Lower leg skin (tissue), 4 donors: ENCODE data around the gene RARB. TPM values are rescaled to one million over a fixed set of nuclear protein-coding genes. Genes with fewer than 3 reads are reported as not detected.

Experiments
- DNase-seq, 2 donors: peaks; one replicate each; pipeline ENCODE4 v3.0.0-alpha.2; 2019; ENCODE audit warnings: low spot score in 2 of 2
- H3K4me3 ChIP-seq: fragments of 200-600 bp; sonication (generic); 2 replicates; pipeline ENCODE4 v1.5.1; 2017; ENCODE audit warnings: mild to moderate bottlenecking, low read depth; ENCODE audit not compliant: poor library complexity, severe bottlenecking
- POLR2A ChIP-seq, 2 donors: fragments of 450-650 bp; IDR thresholded peaks; one replicate each; pipeline ENCODE4 v1.6.1; 2016 to 2017; ENCODE audit warnings: antibody characterized with exemption in 2 of 2, mild to moderate bottlenecking in 1 of 2, moderate library complexity in 1 of 2
- WGBS, 2 donors: methylation state at CpG; one replicate each; pipeline ENCODE4 v1.1.5; 2018; 5-methylcytosine and 5-hydroxymethylcytosine counted together
- intact Hi-C: fragments of 100-400 bp; cut with DNase I; formaldehyde crosslinking; loops from one replicate; pipeline ENCODE4 v1.15.0; 2023; ENCODE audit warnings: low total_unique reads
- total RNA-seq, 4 donors: library from RNA; depleted of rRNA; stranded (reverse); fragments of >200 nt; gene quantifications; one replicate each; pipeline ENCODE4 v1.1.0, GENCODE V29; 2016
- TF ChIP-seq, protein P1 (sequence below), 3 donors: fragments of 450-650 bp; IDR thresholded peaks; one replicate each; pipeline ENCODE4 v1.5.1; 2016; ENCODE audit warnings: antibody characterized with exemption in 3 of 3, mild to moderate bottlenecking in 3 of 3, moderate library complexity in 2 of 3

Gene RARB
- total RNA-seq, 4 donors from 2014 or later = 0.34 to 6.5 (median 4.4) TPM; not detected in 1

GRCh38 chr3:25442486-25442885 lies 14.4 kb downstream of the RARB start:
- no peak overlapping the region for H3K4me3 ChIP-seq
- no peak for DNase-seq
- WGBS, 2 donors = 76 to 78% methylated on average over 3 of the region's 3 CpGs
- intact Hi-C loops = no loop called here
- TF ChIP-seq, protein P1, sequence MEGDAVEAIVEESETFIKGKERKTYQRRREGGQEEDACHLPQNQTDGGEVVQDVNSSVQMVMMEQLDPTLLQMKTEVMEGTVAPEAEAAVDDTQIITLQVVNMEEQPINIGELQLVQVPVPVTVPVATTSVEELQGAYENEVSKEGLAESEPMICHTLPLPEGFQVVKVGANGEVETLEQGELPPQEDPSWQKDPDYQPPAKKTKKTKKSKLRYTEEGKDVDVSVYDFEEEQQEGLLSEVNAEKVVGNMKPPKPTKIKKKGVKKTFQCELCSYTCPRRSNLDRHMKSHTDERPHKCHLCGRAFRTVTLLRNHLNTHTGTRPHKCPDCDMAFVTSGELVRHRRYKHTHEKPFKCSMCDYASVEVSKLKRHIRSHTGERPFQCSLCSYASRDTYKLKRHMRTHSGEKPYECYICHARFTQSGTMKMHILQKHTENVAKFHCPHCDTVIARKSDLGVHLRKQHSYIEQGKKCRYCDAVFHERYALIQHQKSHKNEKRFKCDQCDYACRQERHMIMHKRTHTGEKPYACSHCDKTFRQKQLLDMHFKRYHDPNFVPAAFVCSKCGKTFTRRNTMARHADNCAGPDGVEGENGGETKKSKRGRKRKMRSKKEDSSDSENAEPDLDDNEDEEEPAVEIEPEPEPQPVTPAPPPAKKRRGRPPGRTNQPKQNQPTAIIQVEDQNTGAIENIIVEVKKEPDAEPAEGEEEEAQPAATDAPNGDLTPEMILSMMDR (IDR thresholded peaks at IDR 0.05) = no peak
- no peak for TF ChIP-seq POLR2A (IDR thresholded peaks at IDR 0.05)

DNA sequence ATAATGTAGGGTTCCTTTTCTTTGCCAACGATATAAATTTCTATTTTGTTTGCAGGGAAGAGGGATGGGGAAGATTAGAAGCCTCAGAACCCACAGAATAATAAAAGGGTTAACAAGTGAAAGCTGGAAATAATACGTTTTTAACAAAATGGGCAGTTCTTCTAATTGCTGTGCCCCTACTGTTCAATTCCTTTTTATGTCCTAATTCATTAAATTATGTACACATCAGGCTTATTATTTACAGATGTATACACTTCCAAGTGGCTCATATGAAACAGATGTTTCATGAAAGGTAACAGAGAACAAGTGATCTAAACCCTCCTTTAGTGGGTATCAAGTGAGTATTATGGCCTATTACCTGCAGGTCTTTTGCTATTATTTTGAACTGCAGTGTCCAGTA lies 16.2 kb downstream of the RARB start:
- DNase-seq = no peak
- no peak overlapping the region for H3K4me3 ChIP-seq
- TF ChIP-seq, protein P1 (IDR thresholded peaks at IDR 0.05) = no peak
- no peak for TF ChIP-seq POLR2A (IDR thresholded peaks at IDR 0.05)
- intact Hi-C loops = no loop called here
- 46 to 69% methylated on average over 2 of the region's 2 CpGs for WGBS, 2 donors

- 69 to 73% methylated on average over 4 of the region's 4 CpGs for WGBS, 2 donors
- DNase-seq = no peak
- TF ChIP-seq, protein P1 (IDR thresholded peaks at IDR 0.05) = no peak
- TF ChIP-seq POLR2A (IDR thresholded peaks at IDR 0.05) = no peak
- intact Hi-C loops = no loop called here
- H3K4me3 ChIP-seq = no peak overlapping the region
These were observed 17.7 kb downstream of the RARB start for GRCh38 chr3:25445731-25446130.

DNA sequence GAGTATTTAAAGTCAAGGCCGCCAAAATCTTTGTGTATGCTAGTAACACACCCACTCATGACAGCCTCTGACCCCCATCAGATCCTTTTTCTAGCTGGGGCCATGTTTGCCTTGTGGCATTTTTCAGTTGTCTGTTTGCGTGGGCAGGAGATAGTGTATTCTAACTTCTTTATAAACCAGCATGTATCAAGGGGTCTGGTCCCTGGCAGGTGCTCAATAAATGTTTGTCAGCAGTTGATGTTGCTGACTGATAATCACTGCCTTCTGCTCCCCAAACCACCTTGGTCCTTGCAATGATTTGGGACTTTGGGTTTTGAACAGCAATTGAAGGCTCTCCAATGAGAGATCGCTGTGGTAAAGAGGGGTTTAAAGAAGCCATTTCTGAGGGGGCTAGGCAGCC lies 19.2 kb downstream of the RARB start:
- 90 to 94% methylated on average over 3 of the region's 3 CpGs for WGBS, 2 donors
- TF ChIP-seq POLR2A (IDR thresholded peaks at IDR 0.05) = no peak
- TF ChIP-seq, protein P1 (IDR thresholded peaks at IDR 0.05) = no peak
- H3K4me3 ChIP-seq = no peak overlapping the region
- no peak for DNase-seq
- intact Hi-C loops = no loop called here

DNA sequence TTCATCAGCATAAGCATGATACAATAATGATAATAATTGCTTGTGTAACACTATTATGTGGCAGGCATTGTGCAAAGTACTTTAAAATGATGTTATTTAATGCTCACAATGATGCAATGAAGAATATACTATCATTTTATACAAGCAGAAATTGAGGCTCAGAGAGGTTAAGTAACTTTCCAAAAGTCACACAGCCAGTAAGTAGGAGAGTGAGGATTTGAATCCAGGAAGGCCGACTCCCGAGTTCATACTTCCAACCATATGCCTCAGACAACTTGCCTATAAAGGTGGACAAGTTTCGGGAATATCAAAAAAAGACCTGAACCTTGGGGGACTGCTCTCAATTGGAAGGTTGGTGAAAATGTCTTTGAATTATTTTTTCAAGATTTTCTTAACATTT lies 19.9 kb downstream of the RARB start:
- intact Hi-C loops = no loop called here
- H3K4me3 ChIP-seq = no peak overlapping the region
- no peak for DNase-seq
- WGBS, 2 donors = 95 to 98% methylated on average over 3 of the region's 3 CpGs
- TF ChIP-seq, protein P1 (IDR thresholded peaks at IDR 0.05) = no peak
- TF ChIP-seq POLR2A (IDR thresholded peaks at IDR 0.05) = no peak
